ENCODE measurements around the gene GALNT18. TPM values are rescaled to one million over a fixed set of nuclear protein-coding genes. Genes with fewer than 3 reads are reported as not detected.

GALNT18 gene
- total RNA-seq, 2 donors from 2014 or later, result 28.2 to 57.8 TPM

GRCh38 chr11:11577932-11578911 lies 43.6 kb downstream of the GALNT18 start:
- H3K4me3 ChIP-seq, result no peak overlapping the region
- H3K36me3 ChIP-seq, result no peaks in the 10 kb centered on the region
- TF ChIP-seq CTCF (IDR thresholded peaks at IDR 0.05), result no peak
- no peaks in the 10 kb centered on the region for H3K9me3 ChIP-seq
- peak overlapping the region in 1 of 2 donors; percentile 17 for H3K27ac ChIP-seq
- DNase-seq (ENCODE audit: low spot score), result no peak
- H3K27me3 ChIP-seq (replicated peaks; ENCODE audit: insufficient read depth), result no peaks in the 10 kb centered on the region
- H3K4me1 ChIP-seq (ENCODE audit: control insufficient read depth in 1 of 2, low read depth in 2 of 2), result peaks cover 8 to 50% of the 10 kb centered on the region in 2 donors
- ATAC-seq (ENCODE audit: insufficient number of reproducible peaks, low FRiP score, low read depth), result no peak

DNA sequence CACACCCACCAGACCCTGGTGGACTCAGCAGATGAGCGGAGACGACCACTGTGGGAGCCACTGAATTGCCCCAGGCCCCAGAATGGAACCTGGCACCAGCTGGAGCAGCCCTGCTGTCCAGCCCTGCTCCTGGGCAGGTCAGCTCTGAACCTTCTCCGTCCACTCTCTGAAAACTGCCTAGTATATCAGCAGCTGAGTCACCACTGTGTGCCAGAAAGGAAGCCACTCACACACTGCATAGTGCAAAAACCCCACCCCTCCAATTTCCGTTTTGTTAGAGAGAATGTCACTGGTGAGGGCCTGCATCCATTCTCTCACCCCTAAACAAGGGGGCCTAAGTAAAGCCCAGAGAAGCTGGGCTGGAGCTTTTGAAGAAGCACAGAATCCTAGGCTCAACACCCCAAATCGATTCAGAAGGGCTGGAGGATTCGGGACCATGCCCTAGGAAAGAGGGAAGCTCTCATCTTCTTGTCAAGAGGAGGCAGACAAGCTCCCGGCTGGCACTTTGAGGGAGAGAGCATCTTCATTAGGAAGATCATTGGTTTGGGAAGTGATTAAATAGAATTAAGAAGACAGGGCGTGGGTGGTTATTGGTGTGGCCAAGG lies 44.5 kb downstream of the GALNT18 start:
- Histone ChIP-seq H3K27ac (peak overlapping the region in 1 of 2 donors; percentile 17), H3K9me3 (no peaks in the 10 kb centered on the region), H3K4me1 (ENCODE audit: control insufficient read depth in 1 of 2, low read depth in 2 of 2) (peaks cover 5 to 55% of the 10 kb centered on the region in 2 donors), H3K27me3 (replicated peaks; ENCODE audit: insufficient read depth) (no peaks in the 10 kb centered on the region), H3K4me3 (no peak overlapping the region), H3K36me3 (no peaks in the 10 kb centered on the region)
- TF ChIP-seq CTCF (IDR thresholded peaks at IDR 0.05), result no peak
- DNase-seq (ENCODE audit: low spot score), result no peak
- no peak for ATAC-seq (ENCODE audit: insufficient number of reproducible peaks, low FRiP score, low read depth)

DNA sequence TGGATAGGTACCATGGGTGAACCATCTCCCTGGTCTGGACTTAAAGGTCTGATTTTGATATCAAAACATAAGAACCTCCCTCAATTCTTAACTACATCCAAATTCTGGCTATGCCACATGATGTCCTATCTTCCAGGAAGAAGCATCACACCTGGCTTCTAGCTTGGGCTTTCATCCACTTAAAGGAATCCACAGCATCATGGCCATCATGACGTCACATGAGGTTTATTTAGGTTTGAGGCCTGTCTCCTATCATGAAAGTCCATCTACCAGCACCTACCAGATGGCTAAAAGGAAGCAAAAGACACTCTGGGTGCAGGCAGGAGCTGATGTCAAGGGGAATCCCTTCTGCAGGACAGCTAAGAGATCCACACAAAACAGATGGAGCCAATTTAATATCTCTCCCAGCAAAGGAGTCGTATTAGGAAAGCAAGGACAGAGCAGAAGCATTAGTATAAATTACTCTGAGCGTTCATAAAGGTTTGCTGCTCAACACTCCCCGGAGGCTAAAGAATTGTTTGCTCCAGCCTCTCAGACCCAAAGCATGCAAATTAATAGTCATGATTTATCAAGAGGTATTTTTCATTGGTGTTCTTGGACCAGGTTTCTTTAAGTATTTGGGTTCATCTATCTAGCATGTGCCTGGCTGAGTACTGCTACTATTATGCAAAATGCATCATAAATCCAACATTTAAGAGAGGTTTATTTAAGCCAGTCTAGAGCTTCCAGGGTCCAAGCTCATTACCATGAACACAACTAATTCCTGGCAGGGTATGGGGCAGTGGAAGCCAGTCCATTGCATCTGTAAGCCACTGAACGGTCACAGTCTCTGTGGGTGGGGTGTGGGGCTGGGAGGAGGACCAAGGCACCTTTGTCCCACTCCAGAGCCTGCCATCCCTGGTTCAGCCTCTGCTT lies 47.2 kb downstream of the GALNT18 start:
- peaks cover 11 to 67% of the 10 kb centered on the region in 2 donors for H3K4me1 ChIP-seq (ENCODE audit: control insufficient read depth in 1 of 2, low read depth in 2 of 2)
- no peaks in the 10 kb centered on the region for H3K27me3 ChIP-seq (replicated peaks; ENCODE audit: insufficient read depth)
- no peak overlapping the region for H3K4me3 ChIP-seq
- H3K36me3 ChIP-seq, result no peaks in the 10 kb centered on the region
- H3K9me3 ChIP-seq, result no peaks in the 10 kb centered on the region
- H3K27ac ChIP-seq, result no peak overlapping the region
- no peak for ATAC-seq (ENCODE audit: insufficient number of reproducible peaks, low FRiP score, low read depth)
- no peak for DNase-seq (ENCODE audit: low spot score)
- no peak for TF ChIP-seq CTCF (IDR thresholded peaks at IDR 0.05)

- no peak for TF ChIP-seq CTCF (IDR thresholded peaks at IDR 0.05)
- H3K4me1 ChIP-seq (ENCODE audit: control insufficient read depth in 1 of 2, low read depth in 2 of 2), result peaks cover 14 to 67% of the 10 kb centered on the region in 2 donors
Observed at GRCh38 chr11:11572386-11572785, 49.4 kb downstream of the GALNT18 start.

More at GRCh38 chr11:11572386-11572785, 49.4 kb downstream of the GALNT18 start:
- DNase-seq (ENCODE audit: low spot score) (no peak), ATAC-seq (ENCODE audit: insufficient number of reproducible peaks, low FRiP score, low read depth) (no peak)
- H3K4me3 ChIP-seq, result no peak overlapping the region
- H3K27me3 ChIP-seq (replicated peaks; ENCODE audit: insufficient read depth), result no peaks in the 10 kb centered on the region
- H3K27ac ChIP-seq, result peak overlapping the region; percentile 0 to 70
- no peaks in the 10 kb centered on the region for H3K9me3 ChIP-seq
- H3K36me3 ChIP-seq, result no peaks in the 10 kb centered on the region
